IMR-90 (cell line): ENCODE measurements around the gene CTNND2. TPM values are rescaled to one million over a fixed set of nuclear protein-coding genes. Genes with fewer than 3 reads are reported as not detected.

ENCODE experiments used
- ATAC-seq: fragments of 200-7000 bp; cut with Tn5 transposase; 2 replicates; pipeline ENCODE4 v1.9.1; 2020; ENCODE audit warnings: low read depth, mild to moderate bottlenecking, moderate library complexity
- BruUV-seq: library from RNA; stranded (reverse); fragments of 400-500 nt; replicated peaks from 2 replicates; lab custom pipeline; 2021; lab: Mats Ljungman, UMichigan
- CTCF ChIA-PET: fragments of 300-600 bp; formaldehyde crosslinking; extraction: SDS; loops from one replicate; lab custom pipeline; 2021; ENCODE audit warnings: antibody characterized with exemption; lab: Yijun Ruan, JAX
- POLR2A ChIA-PET: fragments of 300-600 bp; sonication (Branson Sonifier 250); formaldehyde crosslinking; loops from one replicate; lab custom pipeline; 2022; ENCODE audit warnings: antibody characterized with exemption; ENCODE audit not compliant: unreplicated experiment; lab: Charles Lee
- DNase-seq: peaks from one replicate; pipeline ENCODE4 v3.0.0; 2013
- H2AFZ ChIP-seq: replicated peaks from 2 replicates; pipeline ENCODE3; 2013; ENCODE audit warnings: low read length, mild to moderate bottlenecking; ENCODE audit not compliant: poor library complexity
- H2AK5ac ChIP-seq: 2 replicates; pipeline ENCODE4 v1.6.1; 2013; ENCODE audit warnings: low read depth, low read length, inconsistent platforms
- H2AK9ac ChIP-seq: replicated peaks from 2 replicates; pipeline ENCODE3; 2013; ENCODE audit warnings: mild to moderate bottlenecking, low read depth, low read length, moderate library complexity; ENCODE audit not compliant: poor library complexity
- H2BK120ac ChIP-seq: 2 replicates; pipeline ENCODE4 v1.6.1; 2013; ENCODE audit warnings: low read depth, low read length, inconsistent platforms
- H2BK15ac ChIP-seq: 3 replicates; pipeline ENCODE4 v1.6.1; 2013; ENCODE audit warnings: low read depth, low read length, inconsistent platforms
- H2BK20ac ChIP-seq: 2 replicates; pipeline ENCODE4 v1.6.1; 2013; ENCODE audit warnings: low read depth, mild to moderate bottlenecking, inconsistent platforms, low read length, moderate library complexity
- H2BK5ac ChIP-seq: 2 replicates; pipeline ENCODE4 v1.6.1; 2013; ENCODE audit warnings: mild to moderate bottlenecking, low read depth, low read length, inconsistent platforms; ENCODE audit not compliant: poor library complexity, severe bottlenecking
- H3K14ac ChIP-seq: replicated peaks from 2 replicates; pipeline ENCODE4 v1.6.1; 2013; ENCODE audit warnings: low read depth, low read length, inconsistent platforms
- H3K18ac ChIP-seq: 2 replicates; pipeline ENCODE4 v1.6.1; 2013; ENCODE audit warnings: low read depth, low read length, control low read depth
- H3K23ac ChIP-seq: 2 replicates; pipeline ENCODE4 v1.6.1; 2013; ENCODE audit warnings: low read depth, low read length, inconsistent platforms
- H3K27ac ChIP-seq: 2 replicates; pipeline ENCODE4 v1.5.1; 2013; ENCODE audit warnings: mild to moderate bottlenecking, control low read depth, low read length; ENCODE audit not compliant: insufficient read depth
- H3K27me3 ChIP-seq: 2 replicates; pipeline ENCODE4 v1.6.1; 2013; ENCODE audit warnings: low read length; ENCODE audit not compliant: control insufficient read depth, insufficient read depth
- H3K36me3 ChIP-seq: 2 replicates; pipeline ENCODE4 v1.6.1; 2013; ENCODE audit warnings: low read length, mixed read lengths; ENCODE audit not compliant: control insufficient read depth, insufficient read depth
- H3K4ac ChIP-seq: 2 replicates; pipeline ENCODE4 v1.6.1; 2013; ENCODE audit warnings: low read depth, low read length, inconsistent platforms
- H3K4me1 ChIP-seq: 2 replicates; pipeline ENCODE4 v1.6.1; 2013; ENCODE audit warnings: low read length, mixed read lengths; ENCODE audit not compliant: control insufficient read depth, insufficient read depth
- H3K4me2 ChIP-seq: 2 replicates; pipeline ENCODE4 v1.6.1; 2013; ENCODE audit warnings: low read depth, mild to moderate bottlenecking, control low read depth, low read length, moderate library complexity
- H3K4me3 ChIP-seq: 2 replicates; pipeline ENCODE4 v1.5.1; 2013; ENCODE audit warnings: low read depth, mild to moderate bottlenecking, control low read depth, low read length, moderate library complexity; ENCODE audit not compliant: insufficient read depth
- H3K56ac ChIP-seq: 2 replicates; pipeline ENCODE4 v1.6.1; 2013; ENCODE audit warnings: low read length, inconsistent platforms; ENCODE audit not compliant: insufficient read depth; ENCODE audit errors: extremely low read depth
- H3K79me1 ChIP-seq, 2 experiments: 2 replicates each; pipeline ENCODE4 v1.6.1; 2013; ENCODE audit warnings: low read length in 2 of 2, inconsistent platforms in 1 of 2, low read depth in 1 of 2
- H3K9ac ChIP-seq: 2 replicates; pipeline ENCODE4 v1.6.1; 2013; ENCODE audit warnings: low read depth, low read length, control low read depth
- H3K9me1 ChIP-seq: 2 replicates; pipeline ENCODE4 v1.6.1; 2013; ENCODE audit warnings: low read length, inconsistent platforms; ENCODE audit not compliant: insufficient read depth
- H3K9me3 ChIP-seq: 2 replicates; pipeline ENCODE4 v1.6.1; 2013; ENCODE audit warnings: low read length; ENCODE audit not compliant: control insufficient read depth, insufficient read depth
- H4K20me1 ChIP-seq: 2 replicates; pipeline ENCODE4 v1.6.1; 2013; ENCODE audit warnings: low read length, inconsistent platforms; ENCODE audit not compliant: insufficient read depth
- H4K5ac ChIP-seq: 2 replicates; pipeline ENCODE4 v1.6.1; 2013; ENCODE audit warnings: mild to moderate bottlenecking, low read depth, low read length, control low read depth
- H4K8ac ChIP-seq, 2 experiments: 2 replicates each; pipeline ENCODE4 v1.6.1; 2013; ENCODE audit warnings: low read depth in 2 of 2, low read length in 2 of 2, control low read depth in 1 of 2, inconsistent platforms in 1 of 2
- H4K91ac ChIP-seq: 2 replicates; pipeline ENCODE4 v1.6.1; 2013; ENCODE audit warnings: low read depth, low read length, inconsistent platforms; ENCODE audit not compliant: insufficient read depth
- BHLHE40 ChIP-seq: fragments of 150-350 bp; IDR thresholded peaks from 2 replicates; pipeline ENCODE4 v1.6.1; 2016; ENCODE audit warnings: mild to moderate bottlenecking, low read depth, low read length
- CEBPB ChIP-seq: IDR thresholded peaks from 2 replicates; pipeline ENCODE4 v1.6.1; 2012; ENCODE audit warnings: low read depth, low read length, improper control_type of control experiment
- CHD1 ChIP-seq: IDR thresholded peaks from 2 replicates; pipeline ENCODE4 v1.6.1; 2012; ENCODE audit warnings: low read depth, low read length, improper control_type of control experiment
- FOS ChIP-seq: fragments of 150-350 bp; IDR thresholded peaks from 2 replicates; pipeline ENCODE4 v1.6.1; 2016; ENCODE audit warnings: low read depth, low read length
- MAFK ChIP-seq: IDR thresholded peaks from 2 replicates; pipeline ENCODE4 v1.6.1; 2012; ENCODE audit warnings: low read depth, low read length, improper control_type of control experiment
- MAZ ChIP-seq: IDR thresholded peaks from 2 replicates; pipeline ENCODE4 v1.6.1; 2012; ENCODE audit warnings: low read depth, mild to moderate bottlenecking, low read length, improper control_type of control experiment, moderate library complexity, borderline replicate concordance
- MXI1 ChIP-seq: IDR thresholded peaks from 2 replicates; pipeline ENCODE4 v1.6.1; 2012; ENCODE audit warnings: low read depth, mild to moderate bottlenecking, low read length, moderate library complexity, borderline replicate concordance
- NFE2L2 ChIP-seq: fragments of 150-350 bp; IDR thresholded peaks from 2 replicates; pipeline ENCODE4 v1.6.1; 2016; ENCODE audit warnings: low read depth, mild to moderate bottlenecking, low read length
- POLR2A ChIP-seq: IDR thresholded peaks from 2 replicates; pipeline ENCODE4 v1.6.1; 2012; ENCODE audit warnings: mild to moderate bottlenecking, low read depth, low read length
- RAD21 ChIP-seq: IDR thresholded peaks from 2 replicates; pipeline ENCODE4 v1.6.1; 2012; ENCODE audit warnings: low read length, improper control_type of control experiment
- RCOR1 ChIP-seq: IDR thresholded peaks from 2 replicates; pipeline ENCODE4 v1.6.1; 2012; ENCODE audit warnings: mild to moderate bottlenecking, low read length, improper control_type of control experiment; ENCODE audit not compliant: insufficient replicate concordance
- RFX5 ChIP-seq: IDR thresholded peaks from 2 replicates; pipeline ENCODE4 v1.8.0; 2012; ENCODE audit warnings: low read depth, mild to moderate bottlenecking, low read length, moderate library complexity
- SMC3 ChIP-seq: fragments of 150-350 bp; IDR thresholded peaks from 2 replicates; pipeline ENCODE4 v1.6.1; 2016; ENCODE audit warnings: low read depth, mild to moderate bottlenecking, antibody characterized with exemption, low read length, moderate library complexity
- WGBS, 2 experiments: methylation state at CpG; one replicate each; pipeline versions ENCODE4 v1.1.5 to v1.1.7; 2013; ENCODE audit warnings: missing lambda C conversion rate in 2 of 2; ENCODE audit not compliant: insufficient read length in 1 of 2; ENCODE audit errors: extremely low coverage in 2 of 2; 5-methylcytosine and 5-hydroxymethylcytosine counted together
- dilution Hi-C: fragments of 300-500 bp; cut with HindIII; formaldehyde crosslinking; loops from one replicate; pipeline ENCODE4 v1.14.3; 2018; ENCODE audit warnings: low sequenced_read_pairs; ENCODE audit not compliant: unreplicated experiment
- in situ Hi-C: fragments of 300-500 bp; cut with MboI; formaldehyde crosslinking; loops from 3 replicates; pipeline ENCODE4 v1.14.3; 2019; ENCODE audit warnings: low sequenced_read_pairs, inconsistent platforms, mixed read lengths
- intact Hi-C: fragments of 100-400 bp; cut with micrococcal nuclease; formaldehyde crosslinking; loops from 2 replicates; pipeline ENCODE4 v1.10.0; 2022
- polyA plus RNA-seq, 3 experiments: library from polyadenylated mRNA; depleted of rRNA; stranded (reverse); fragments of >200 nt; gene quantifications; 2 replicates each; pipeline ENCODE4 v1.2.3, GENCODE V29; 2012; ENCODE audit warnings: low replicate concordance in 1 of 3
- total RNA-seq: library from RNA; depleted of rRNA; stranded (reverse); fragments of >200 nt; gene quantifications from 2 replicates; pipeline ENCODE4 v1.2.3, GENCODE V29; 2012
- TF ChIP-seq, protein P1 (sequence below): fragments of 150-350 bp; IDR thresholded peaks from 2 replicates; pipeline ENCODE4 v1.6.1; 2017; ENCODE audit warnings: mild to moderate bottlenecking, antibody characterized with exemption, low read length, low read depth
- TF ChIP-seq, protein P2 (sequence below): conservative IDR thresholded peaks from 2 replicates; pipeline ENCODE4 v1.5.1; 2012; ENCODE audit warnings: mild to moderate bottlenecking, low read depth, low read length, improper control_type of control experiment
- TF ChIP-seq, protein P3 (sequence below): fragments of 150-350 bp; IDR thresholded peaks from 2 replicates; pipeline ENCODE4 v1.6.1; 2016; ENCODE audit warnings: low read depth, mild to moderate bottlenecking, low read length, moderate library complexity, borderline replicate concordance

The CTNND2 gene
- total and polyA plus RNA-seq, 2 of the 4 experiments (the other 2 are of a cell fraction), result not detected

DNA sequence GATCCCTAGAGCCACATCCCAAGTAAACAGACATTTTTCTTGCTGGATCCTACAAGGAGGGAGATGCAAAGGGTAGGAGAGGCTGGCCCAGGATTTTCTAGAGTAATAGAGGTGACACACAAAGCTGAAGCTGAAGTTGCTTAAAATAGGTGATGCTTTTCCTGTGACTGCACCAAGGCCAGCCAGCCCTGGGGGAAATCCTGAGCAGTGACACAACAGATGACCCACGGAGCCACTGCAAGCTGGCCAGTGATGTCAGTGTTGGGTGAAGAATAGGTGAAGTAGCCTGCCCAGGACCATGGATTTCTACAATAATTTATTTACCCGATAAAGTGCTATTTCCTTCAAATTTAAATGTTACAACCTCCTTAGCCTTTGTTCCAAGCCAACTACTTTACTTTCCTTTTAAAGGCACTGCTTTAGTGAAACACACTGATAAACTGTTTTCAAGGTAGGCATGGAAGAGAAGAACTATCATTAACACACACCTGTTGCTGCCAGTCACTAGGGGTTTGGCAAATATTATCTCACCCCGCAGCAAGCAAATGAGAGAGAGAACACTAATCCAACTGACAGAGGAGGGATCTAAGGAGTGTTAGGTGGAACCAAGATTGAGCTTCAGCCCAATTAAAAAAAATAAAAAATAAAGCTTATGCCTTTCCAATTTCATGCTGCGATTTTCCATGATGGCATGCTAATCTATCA lies 123.5 kb downstream of the CTNND2 start:
- intact Hi-C loops (no loop called here), in situ Hi-C loops (no loop called here), dilution Hi-C loops (no loop called here)
- ChIA-PET POLR2A (no interaction called here), CTCF (no interaction called here)
- no peak overlapping the region for H2BK20ac ChIP-seq
- H2BK5ac ChIP-seq, result no peak overlapping the region
- no peak overlapping the region for H3K14ac ChIP-seq
- DNase-seq (no peak), ATAC-seq (no peak)
- H2AK9ac ChIP-seq, result no peak overlapping the region
- H3K4me1 ChIP-seq, result no peaks in the 10 kb centered on the region
- H2AFZ ChIP-seq, result no peak overlapping the region
- no peak overlapping the region for H3K4ac ChIP-seq
- H3K18ac ChIP-seq, result no peak overlapping the region
- H3K23ac ChIP-seq, result no peak overlapping the region
- TF ChIP-seq SMC3 (no peak), MAFK (no peak), NFE2L2 (no peak), CHD1 (no peak), POLR2A (no peak), RCOR1 (no peak), RAD21 (no peak), MXI1 (no peak), CEBPB (no peak), RFX5 (no peak), MAZ (no peak), BHLHE40 (no peak), FOS (no peak)
- TF ChIP-seq, protein P1, sequence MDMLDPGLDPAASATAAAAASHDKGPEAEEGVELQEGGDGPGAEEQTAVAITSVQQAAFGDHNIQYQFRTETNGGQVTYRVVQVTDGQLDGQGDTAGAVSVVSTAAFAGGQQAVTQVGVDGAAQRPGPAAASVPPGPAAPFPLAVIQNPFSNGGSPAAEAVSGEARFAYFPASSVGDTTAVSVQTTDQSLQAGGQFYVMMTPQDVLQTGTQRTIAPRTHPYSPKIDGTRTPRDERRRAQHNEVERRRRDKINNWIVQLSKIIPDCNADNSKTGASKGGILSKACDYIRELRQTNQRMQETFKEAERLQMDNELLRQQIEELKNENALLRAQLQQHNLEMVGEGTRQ, result no peak
- TF ChIP-seq, protein P2, sequence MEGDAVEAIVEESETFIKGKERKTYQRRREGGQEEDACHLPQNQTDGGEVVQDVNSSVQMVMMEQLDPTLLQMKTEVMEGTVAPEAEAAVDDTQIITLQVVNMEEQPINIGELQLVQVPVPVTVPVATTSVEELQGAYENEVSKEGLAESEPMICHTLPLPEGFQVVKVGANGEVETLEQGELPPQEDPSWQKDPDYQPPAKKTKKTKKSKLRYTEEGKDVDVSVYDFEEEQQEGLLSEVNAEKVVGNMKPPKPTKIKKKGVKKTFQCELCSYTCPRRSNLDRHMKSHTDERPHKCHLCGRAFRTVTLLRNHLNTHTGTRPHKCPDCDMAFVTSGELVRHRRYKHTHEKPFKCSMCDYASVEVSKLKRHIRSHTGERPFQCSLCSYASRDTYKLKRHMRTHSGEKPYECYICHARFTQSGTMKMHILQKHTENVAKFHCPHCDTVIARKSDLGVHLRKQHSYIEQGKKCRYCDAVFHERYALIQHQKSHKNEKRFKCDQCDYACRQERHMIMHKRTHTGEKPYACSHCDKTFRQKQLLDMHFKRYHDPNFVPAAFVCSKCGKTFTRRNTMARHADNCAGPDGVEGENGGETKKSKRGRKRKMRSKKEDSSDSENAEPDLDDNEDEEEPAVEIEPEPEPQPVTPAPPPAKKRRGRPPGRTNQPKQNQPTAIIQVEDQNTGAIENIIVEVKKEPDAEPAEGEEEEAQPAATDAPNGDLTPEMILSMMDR, result no peak
- TF ChIP-seq, protein P3, sequence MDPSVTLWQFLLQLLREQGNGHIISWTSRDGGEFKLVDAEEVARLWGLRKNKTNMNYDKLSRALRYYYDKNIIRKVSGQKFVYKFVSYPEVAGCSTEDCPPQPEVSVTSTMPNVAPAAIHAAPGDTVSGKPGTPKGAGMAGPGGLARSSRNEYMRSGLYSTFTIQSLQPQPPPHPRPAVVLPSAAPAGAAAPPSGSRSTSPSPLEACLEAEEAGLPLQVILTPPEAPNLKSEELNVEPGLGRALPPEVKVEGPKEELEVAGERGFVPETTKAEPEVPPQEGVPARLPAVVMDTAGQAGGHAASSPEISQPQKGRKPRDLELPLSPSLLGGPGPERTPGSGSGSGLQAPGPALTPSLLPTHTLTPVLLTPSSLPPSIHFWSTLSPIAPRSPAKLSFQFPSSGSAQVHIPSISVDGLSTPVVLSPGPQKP, result no peak
- H3K27me3 ChIP-seq, result no peaks in the 10 kb centered on the region
- H3K56ac ChIP-seq, result no peak overlapping the region
- H3K9me3 ChIP-seq, result peaks cover 22% of the 10 kb centered on the region
- no peak overlapping the region for H2AK5ac ChIP-seq
- H4K5ac ChIP-seq, result no peak overlapping the region
- H3K36me3 ChIP-seq, result no peaks in the 10 kb centered on the region
- BruUV-seq, result no TSS peak
- no peaks in the 10 kb centered on the region for H3K79me1 ChIP-seq
- H3K9ac ChIP-seq, result no peak overlapping the region
- no peak overlapping the region for H2BK120ac ChIP-seq
- no peak overlapping the region for H2BK15ac ChIP-seq
- H4K91ac ChIP-seq, result no peak overlapping the region
- no peak overlapping the region for H4K8ac ChIP-seq
- no peaks in the 10 kb centered on the region for H4K20me1 ChIP-seq
- no peak overlapping the region for H3K27ac ChIP-seq
- WGBS, 2 experiments, result no CpG with 5 or more reads among the region's 4 CpGs
- no peak overlapping the region for H3K4me3 ChIP-seq
- no peaks in the 10 kb centered on the region for H3K9me1 ChIP-seq
- no peak overlapping the region for H3K4me2 ChIP-seq
